Prostate gland (tissue), 2 donors: ENCODE results near the gene ARID3C. TPM values are rescaled to one million over a fixed set of nuclear protein-coding genes. Genes with fewer than 3 reads are reported as not detected.

Experiments
- DNase-seq: peaks from one replicate; pipeline ENCODE4 v3.0.0-alpha.2; 2019; ENCODE audit warnings: low spot score
- H3K27ac ChIP-seq, 2 donors: fragments of 200-600 bp; sonication (generic); 2 replicates each; pipeline ENCODE4 v1.5.1; 2017 to 2019
- H3K27me3 ChIP-seq: fragments of 200-600 bp; sonication (generic); replicated peaks from 2 replicates; pipeline ENCODE4 v1.5.1; 2019; ENCODE audit not compliant: insufficient read depth
- H3K36me3 ChIP-seq, 2 donors: fragments of 200-600 bp; sonication (generic); 1 replicate in 1 of 2; 2 replicates in 1 of 2; pipeline versions ENCODE4 v1.5.1 to v1.8.1; 2017 to 2019
- H3K4me1 ChIP-seq: fragments of 200-600 bp; sonication (generic); replicated peaks from 2 replicates; pipeline ENCODE4 v1.5.1; 2019
- H3K4me3 ChIP-seq, 2 donors: fragments of 200-600 bp; sonication (generic); 2 replicates each; pipeline ENCODE4 v1.5.1; 2017 to 2019
- H3K9me3 ChIP-seq: fragments of 200-600 bp; sonication (generic); 2 replicates; pipeline ENCODE4 v1.5.1; 2017
- CTCF ChIP-seq, 4 experiments: fragments of 200-600 bp in 2 of 4; fragments of 450-650 bp in 2 of 4; sonication (generic) in 2 of 4; IDR thresholded peaks; 1 replicate in 3 of 4; 2 replicates in 1 of 4; pipeline ENCODE4 v1.5.1; 2016 to 2019; ENCODE audit warnings: antibody characterized with exemption in 4 of 4, mild to moderate bottlenecking in 2 of 4, moderate library complexity in 2 of 4
- POLR2A ChIP-seq: fragments of 450-650 bp; IDR thresholded peaks from one replicate; pipeline ENCODE4 v1.6.1; 2016; ENCODE audit warnings: antibody characterized with exemption, mild to moderate bottlenecking
- POLR2AphosphoS5 ChIP-seq: sonication (generic); formaldehyde crosslinking; IDR thresholded peaks from one replicate; pipeline ENCODE4 v1.6.1; 2017; ENCODE audit warnings: antibody characterized with exemption
- WGBS: methylation state at CpG from one replicate; pipeline ENCODE4 v1.1.5; 2018; 5-methylcytosine and 5-hydroxymethylcytosine counted together
- intact Hi-C: fragments of 100-400 bp; cut with DNase I; formaldehyde crosslinking; loops from one replicate; pipeline ENCODE4 v1.14.2; 2022
- total RNA-seq, 2 donors: library from RNA; depleted of rRNA; stranded (reverse); fragments of >200 nt; gene quantifications; one replicate each; pipeline ENCODE4 v1.1.0, GENCODE V29; 2016

ARID3C gene
- total RNA-seq, 2 donors from 2014 or later: 1.1 TPM; not detected in 1

GRCh38 chr9:34658461-34658860, 29.6 kb upstream of the ARID3C start:
- Histone ChIP-seq H3K4me3 (no peak overlapping the region), H3K9me3 (no peaks in the 10 kb centered on the region), H3K27me3 (no peaks in the 10 kb centered on the region), H3K36me3 (no peaks in the 10 kb centered on the region), H3K27ac (no peak overlapping the region), H3K4me1 (peaks cover 15% of the 10 kb centered on the region)
- TF ChIP-seq CTCF (IDR thresholded peaks at IDR 0.05) (no peak), POLR2A (no peak), POLR2AphosphoS5 (no peak)
- intact Hi-C loops: no loop called here
- WGBS: 90% methylated on average over 14 of the region's 14 CpGs
- no peak for DNase-seq

- intact Hi-C loops: no loop called here
- no peak for TF ChIP-seq POLR2A
- 79% methylated on average over 5 of the region's 5 CpGs for WGBS
Measured at GRCh38 chr9:34656992-34657391, 28.1 kb upstream of the ARID3C start.

GRCh38 chr9:34655394-34655793, 26.5 kb upstream of the ARID3C start:
- Histone ChIP-seq H3K4me1 (peaks cover 20% of the 10 kb centered on the region), H3K27me3 (no peaks in the 10 kb centered on the region), H3K9me3 (no peaks in the 10 kb centered on the region), H3K4me3 (no peak overlapping the region), H3K36me3 (no peaks in the 10 kb centered on the region), H3K27ac (peak overlapping the region; percentile 38 to 62)
- TF ChIP-seq POLR2A: no peak
- TF ChIP-seq CTCF (IDR thresholded peaks at IDR 0.05): no peak
- no peak for TF ChIP-seq POLR2AphosphoS5
- no peak for DNase-seq
- WGBS: 54% methylated on average over 5 of the region's 5 CpGs
- intact Hi-C loops: no loop called here

More at GRCh38 chr9:34656992-34657391, 28.1 kb upstream of the ARID3C start:
- DNase-seq: no peak
- Histone ChIP-seq H3K27me3 (no peaks in the 10 kb centered on the region), H3K27ac (no peak overlapping the region), H3K36me3 (no peaks in the 10 kb centered on the region), H3K4me3 (no peak overlapping the region), H3K4me1 (peaks cover 16% of the 10 kb centered on the region), H3K9me3 (no peaks in the 10 kb centered on the region)

GRCh38 chr9:34654323-34655051, 25.6 kb upstream of the ARID3C start:
- WGBS: 11% methylated on average over 11 of the region's 11 CpGs
- intact Hi-C loops: no loop called here
- peak overlapping the region; percentile 38 to 65 for H3K27ac ChIP-seq
- no peak overlapping the region for H3K4me3 ChIP-seq
- no peaks in the 10 kb centered on the region for H3K9me3 ChIP-seq
- H3K4me1 ChIP-seq: peaks cover 20% of the 10 kb centered on the region
- peaks cover 0 to 4% of the 10 kb centered on the region in 2 donors for H3K36me3 ChIP-seq
- peak; percentile 67 for TF ChIP-seq POLR2AphosphoS5
- no peak for TF ChIP-seq CTCF (IDR thresholded peaks at IDR 0.05)
- no peaks in the 10 kb centered on the region for H3K27me3 ChIP-seq
- DNase-seq: peak; percentile 66

GRCh38 chr9:34653151-34654072, 24.5 kb upstream of the ARID3C start:
- no peaks in the 10 kb centered on the region for H3K27me3 ChIP-seq
- peaks cover 4 to 5% of the 10 kb centered on the region in 2 donors for H3K36me3 ChIP-seq
- DNase-seq: no peak
- 44% methylated on average over 11 of the region's 11 CpGs for WGBS
- no peaks in the 10 kb centered on the region for H3K9me3 ChIP-seq
- TF ChIP-seq POLR2A (no peak), POLR2AphosphoS5 (no peak), CTCF (IDR thresholded peaks at IDR 0.05) (no peak)
- no peak overlapping the region for H3K4me3 ChIP-seq
- intact Hi-C loops: no loop called here
- peak overlapping the region; percentile 38 to 65 for H3K27ac ChIP-seq
- peaks cover 20% of the 10 kb centered on the region for H3K4me1 ChIP-seq
